ENCODE measurements around the gene UBR1.
"Not testable (repeated sequence)": the region's sequence is repeated elsewhere in the genome, so short reads cannot be mapped to it uniquely, and the experiment has no call there.

The UBR1 gene

DNA sequence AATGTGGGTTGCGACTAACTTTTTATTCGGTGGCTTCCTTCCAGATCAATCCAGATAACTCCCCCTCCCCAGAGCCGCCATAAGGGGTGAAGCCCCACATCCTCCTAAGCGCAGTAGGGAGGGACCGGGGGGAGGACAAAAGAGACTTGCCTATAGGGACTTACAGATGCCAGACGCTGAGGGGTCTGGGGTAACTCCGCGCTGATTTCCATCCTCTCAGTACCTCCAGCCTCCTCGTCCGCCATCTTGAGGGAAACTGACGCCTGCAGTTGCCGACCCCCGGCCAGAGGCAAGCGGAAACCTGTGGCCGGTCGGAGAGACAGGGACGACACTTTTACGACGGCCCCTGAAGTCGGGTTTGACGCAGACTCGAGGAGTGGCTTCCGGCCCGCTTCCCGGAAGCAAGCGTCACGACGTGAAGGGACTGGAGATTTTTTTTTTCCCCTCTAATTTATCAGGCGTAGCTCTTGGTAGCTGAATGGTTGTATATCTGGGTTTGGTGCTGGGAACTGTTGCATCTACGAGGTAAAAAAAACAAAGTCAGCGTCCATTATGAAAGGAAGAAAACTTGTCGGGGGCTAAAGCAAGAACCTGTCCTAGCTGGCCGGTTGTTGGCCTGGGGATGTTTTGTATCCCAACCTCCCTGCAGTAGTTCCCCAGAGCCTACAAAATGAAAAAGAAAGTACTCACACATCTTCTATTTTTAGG is at the start of gene UBR1:
Gene UBR1 (minus strand): TSS at position 261 of the 708 bp plus-strand sequence. CDS start 16 bp downstream, at position 245.
- peak; percentile 69 for DNase-seq (ENCODE audit: low read depth)

DNA sequence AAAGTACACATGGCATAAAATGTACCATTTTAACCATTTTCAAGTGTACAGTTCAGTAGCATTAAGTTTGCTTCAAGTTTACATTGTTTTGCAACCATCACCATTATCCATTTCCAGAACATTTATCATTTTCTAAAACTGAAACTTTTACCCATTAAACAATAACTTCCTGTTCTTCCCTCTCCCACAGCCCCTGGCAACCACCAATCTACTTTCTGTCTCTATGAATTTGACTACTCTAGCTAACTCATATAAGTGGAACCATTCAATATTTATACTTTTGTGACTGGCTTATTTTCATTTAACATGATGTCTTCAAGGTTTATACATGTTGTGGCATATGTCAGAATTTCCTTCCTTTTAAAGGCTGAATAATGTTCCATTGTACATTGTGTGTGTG is 47.4 kb upstream of the UBR1 start:
- DNase-seq (ENCODE audit: low read depth) = no peak

DNA sequence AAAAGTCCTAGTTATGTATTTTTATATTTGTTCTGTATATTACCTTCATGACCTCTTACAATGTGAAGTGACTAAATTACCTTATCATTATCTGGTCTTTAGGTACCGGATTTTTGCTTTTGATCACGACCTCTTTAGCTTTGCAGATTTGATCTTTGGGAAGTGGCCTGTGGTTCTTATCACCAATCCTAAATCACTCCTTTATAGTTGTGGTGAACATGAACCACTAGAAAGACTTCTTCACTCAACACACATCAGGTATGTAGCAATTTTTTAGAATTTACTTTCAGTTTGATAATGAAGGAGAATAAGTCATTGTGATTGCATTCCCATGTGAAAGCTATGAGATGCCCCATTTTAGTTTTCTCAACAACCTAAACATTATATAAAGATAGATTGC is 45.9 kb upstream of the UBR1 start:
- DNase-seq (ENCODE audit: low read depth) = no peak

DNA sequence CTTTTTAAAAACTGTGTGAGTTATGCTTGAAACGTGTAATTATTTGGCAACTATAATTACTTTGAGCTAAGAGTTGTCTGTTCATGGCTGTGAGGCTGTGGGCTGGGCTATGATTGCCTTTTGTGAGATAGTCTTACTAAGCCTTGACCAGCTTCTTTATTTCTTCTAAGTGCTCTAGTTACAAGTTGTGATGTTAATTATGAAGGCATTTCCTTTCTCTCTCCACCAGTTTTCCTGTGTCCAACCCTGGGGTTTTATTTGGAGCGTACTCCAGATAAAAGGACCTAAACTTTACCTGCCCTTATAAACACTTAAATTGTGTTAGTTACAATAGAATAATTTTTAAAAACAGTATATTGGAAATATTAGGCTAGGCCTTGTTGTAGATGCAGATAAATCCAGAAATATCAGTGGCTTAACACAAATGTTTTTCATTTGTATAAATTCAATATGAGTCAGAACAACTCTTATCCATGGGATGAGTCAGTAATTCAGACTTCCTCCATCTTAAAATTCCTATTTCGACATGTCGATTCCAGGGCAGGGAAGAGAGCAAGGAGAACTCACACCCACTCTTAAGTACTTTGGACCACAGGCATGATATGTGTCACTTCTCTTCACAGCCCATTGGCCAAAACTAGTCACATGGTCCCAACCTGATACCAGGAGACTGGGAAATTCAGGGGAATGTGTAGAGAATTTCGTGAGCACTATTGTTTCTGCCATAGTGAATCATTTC is 44.5 kb upstream of the UBR1 start:
- no peak for DNase-seq (ENCODE audit: low read depth)

DNA sequence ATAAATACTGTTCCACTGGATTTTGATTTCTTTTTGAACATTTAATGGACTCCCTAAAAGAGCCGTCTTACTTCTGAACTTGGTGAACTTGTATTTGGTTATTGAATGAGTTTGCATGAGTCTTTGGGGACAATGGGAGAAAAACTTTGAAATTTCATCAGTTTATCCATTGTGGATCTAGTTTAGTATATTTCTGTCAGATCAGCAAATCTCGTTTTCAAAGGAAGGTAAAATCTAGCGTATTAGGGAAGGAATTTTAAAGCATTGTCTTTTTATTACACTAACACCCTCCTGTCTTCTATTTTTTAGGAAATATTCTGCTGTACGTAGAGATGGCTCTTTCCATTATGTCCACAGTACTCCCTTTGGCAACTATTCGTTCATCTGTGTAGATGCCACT is 40.3 kb upstream of the UBR1 start:
- no peak for DNase-seq (ENCODE audit: low read depth)

DNA sequence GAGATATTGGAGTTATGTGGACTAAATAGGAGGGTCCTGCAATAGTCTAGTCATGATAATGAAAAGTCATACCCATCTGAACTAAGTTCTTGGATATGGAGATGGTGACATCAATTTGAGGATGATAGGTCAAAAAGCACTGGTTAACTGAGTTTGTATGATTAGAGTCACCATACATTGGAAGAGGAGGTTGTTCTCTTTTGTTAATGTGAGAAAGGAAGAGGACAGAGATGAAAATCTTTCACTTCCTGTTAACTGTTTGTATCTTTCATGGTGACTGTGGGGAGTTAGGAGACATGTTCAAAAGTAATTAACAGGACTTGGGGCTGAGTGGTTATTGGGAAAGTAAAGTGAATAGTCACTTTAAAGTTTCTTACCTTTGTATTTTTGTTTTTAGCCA is 38.7 kb upstream of the UBR1 start:
- no peak for DNase-seq (ENCODE audit: low read depth)

DNA sequence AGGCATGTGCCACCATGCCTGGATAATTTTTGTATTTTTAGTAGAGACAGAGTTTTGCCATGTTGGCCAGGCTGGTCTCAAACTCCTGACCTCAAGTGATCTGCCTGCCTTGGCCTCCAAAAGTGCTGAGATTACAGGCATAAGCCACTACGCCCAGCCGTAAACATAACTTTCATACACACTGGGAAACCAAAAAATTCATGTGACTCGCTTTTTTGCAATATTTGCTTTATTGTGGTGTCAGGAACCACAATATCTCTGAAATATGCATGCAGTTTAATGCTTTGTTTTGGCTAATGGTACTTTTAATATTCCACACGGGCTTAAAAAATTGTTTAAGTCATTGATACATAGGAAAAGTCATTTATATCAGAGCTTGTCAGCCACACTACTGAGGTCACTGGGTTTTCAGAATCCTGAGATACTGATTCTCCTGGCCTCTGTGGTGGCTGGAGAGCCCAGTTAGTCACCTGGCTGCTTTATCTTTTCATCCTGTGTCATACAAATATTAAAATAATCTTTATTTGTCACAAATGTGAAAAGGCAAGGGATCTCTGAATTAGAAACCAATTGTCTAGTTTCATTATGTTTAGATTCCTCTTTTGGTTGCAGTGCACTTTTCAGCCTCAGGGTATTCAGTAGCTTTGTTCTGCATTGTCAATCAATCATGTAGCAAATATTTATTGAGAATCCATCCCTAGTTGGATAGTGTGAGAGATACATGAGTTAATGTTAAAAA is 37.5 kb upstream of the UBR1 start:
- DNase-seq (ENCODE audit: low read depth) = no peak

DNA sequence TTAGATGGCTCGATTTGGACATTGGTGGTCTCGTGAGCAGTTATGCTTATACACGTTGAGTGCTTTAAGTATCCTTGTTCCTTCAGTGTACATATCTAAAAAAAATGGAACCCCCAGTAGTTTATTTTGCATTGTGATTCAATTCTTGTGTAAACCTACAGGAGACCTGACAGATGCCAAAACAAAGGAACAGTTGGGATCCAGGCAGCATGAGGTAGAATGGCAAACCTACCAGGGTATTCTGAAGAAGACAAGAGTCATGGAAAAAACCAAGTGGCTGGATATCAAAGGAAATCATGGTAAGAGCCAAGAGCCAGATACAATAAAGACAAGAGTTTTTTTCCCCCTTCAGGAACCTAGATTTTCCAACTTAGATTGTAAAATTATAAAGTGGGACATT is 29.5 kb upstream of the UBR1 start:
- DNase-seq (ENCODE audit: low read depth) = no peak

DNA sequence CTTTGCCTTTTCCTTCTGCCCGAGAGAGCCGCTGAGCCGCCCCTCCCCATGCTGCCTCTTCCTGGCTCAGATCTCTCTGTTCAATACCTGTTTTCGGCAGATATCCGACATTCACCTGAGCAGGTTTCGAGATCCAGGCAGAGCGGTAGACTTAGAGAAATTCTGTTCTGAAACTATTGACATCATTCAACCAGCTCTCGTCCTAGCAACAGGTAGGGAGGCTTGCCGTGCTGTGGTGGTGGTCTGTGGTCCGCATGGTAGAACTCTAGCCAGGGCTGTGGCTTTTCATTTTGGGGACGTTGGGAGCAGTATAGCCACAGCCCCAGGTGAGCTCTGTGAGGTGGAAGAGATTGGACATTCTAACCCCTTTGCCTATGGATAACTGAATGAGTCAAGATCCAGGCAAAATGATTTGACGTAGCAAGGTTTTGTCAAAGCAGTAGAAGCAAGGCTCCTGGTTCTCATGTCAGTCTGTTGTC is 28.4 kb upstream of the UBR1 start:
- DNase-seq (ENCODE audit: low read depth) = no peak

DNA sequence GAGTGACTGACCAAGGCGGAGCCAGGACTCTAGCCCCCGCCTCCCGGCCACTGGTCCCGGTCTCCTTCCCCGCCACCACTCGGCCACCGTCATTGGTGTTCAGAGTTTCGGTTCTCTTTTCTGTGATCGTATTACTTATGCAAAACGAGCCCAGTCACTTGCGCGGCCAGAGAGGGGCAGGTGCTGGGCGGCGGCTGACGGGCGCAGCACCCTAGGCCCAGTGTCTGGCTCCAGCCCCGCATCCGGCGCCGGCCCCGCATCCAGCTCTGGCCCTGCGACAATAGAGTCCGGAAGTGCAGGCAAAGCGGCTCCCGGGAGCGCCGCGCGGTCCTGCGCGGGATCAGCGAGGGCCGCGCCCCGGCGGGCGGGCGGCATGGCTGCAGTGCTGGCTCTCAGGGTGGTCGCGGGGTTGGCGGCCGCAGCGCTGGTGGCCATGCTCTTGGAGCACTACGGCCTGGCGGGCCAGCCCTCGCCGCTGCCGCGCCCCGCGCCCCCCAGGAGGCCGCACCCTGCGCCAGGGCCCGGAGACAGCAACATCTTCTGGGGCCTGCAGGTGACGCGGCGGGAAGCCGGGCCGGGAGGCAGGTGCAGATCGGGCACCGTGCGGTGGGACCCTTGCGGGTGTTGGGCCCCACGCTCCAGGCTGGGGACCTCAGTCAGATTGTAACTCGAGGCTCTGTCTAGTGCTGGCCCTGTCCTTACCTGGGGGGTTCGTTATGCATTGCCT is 27.8 kb upstream of the UBR1 start, which contains the start of gene TMEM62:
Gene TMEM62 (plus strand): TSS at position 157 of the 727 bp plus-strand sequence. CDS start 217 bp downstream, at position 374.
- peak; percentile 19 for DNase-seq (ENCODE audit: low read depth)

DNA sequence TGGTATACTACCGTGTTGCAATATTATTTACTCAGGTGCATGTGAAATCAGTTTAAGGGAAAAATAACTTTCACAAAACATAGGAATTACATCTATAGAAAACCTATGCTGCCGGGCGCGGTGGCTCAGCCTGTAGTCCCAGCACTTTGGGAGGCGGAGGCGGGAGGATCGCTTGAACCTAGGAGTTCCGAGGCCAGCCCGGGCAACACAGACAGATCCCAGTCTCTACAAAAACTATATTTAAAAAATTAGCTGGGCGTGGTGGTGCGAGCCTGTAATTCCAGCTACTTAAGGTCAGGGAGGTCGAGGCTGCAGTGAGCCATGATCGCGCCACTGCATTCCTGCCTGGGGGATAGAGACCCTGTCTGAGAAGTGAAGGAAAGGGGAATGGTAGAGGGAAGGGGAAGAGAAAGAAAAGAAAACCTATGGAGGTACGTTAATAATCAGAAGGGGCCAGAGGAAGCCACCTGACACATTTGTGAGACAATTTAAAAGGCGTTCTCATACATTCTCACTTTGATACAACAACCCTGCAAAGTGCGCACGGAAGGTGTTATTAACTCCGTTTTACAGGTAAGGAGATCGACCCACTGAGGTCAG is 27.1 kb upstream of the UBR1 start:
- DNase-seq (ENCODE audit: low read depth) = no peak

DNA sequence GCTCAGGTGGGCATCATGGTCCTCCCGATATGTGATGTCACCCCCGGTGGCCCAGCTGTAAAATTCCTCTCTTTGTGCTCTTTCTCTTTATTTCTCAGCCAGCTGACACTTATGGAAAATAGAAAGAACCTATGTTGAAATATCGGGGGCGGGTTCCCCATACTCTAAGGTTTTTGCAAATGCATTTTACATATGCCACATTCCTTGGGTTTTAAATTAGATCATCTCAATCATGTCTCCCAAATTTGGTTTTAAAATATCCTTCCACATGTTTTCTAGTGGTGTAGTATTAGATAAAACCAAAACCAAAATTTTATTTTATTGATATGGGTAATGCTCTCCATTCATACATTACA is 23.1 kb upstream of the UBR1 start:
- no peak for DNase-seq (ENCODE audit: low read depth)

DNA sequence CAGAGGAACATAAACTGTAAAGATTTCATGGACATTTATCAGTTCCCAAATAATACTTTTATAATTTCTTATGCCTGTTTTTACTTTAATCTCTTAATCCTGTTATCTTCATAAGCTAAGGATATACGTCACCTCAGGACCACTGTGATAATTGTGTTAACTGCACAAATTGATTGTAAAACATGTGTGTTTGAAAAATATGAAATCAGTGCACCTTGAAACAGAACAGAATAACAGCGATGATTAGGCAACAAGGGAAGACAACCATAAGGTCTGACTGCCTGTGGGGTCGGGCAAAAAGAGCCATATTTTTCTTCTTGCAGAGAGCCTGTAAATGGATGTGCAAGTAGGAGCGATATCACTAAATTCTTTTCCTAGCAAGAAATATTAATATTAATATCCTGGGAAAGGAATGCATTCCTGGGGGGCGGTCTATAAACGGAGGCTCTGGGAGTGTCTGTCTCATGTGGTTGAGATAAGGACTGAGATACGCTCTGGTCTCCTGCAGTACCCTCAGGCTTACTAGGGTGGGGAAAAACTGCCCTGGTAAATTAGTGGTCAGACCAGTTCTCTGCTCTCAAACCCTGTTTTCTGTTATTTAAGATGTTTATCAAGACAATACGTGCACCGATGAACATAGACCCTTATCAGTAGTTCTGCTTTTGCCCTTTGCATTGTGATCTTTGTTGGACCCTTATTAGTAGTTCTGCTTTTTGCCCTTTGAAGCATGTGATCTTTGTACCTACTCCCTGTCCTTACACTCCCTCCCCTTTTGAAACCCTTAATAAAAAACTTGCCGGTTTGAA is 22.5 kb upstream of the UBR1 start:
- not testable (repeated sequence) for DNase-seq (ENCODE audit: low read depth)

DNA sequence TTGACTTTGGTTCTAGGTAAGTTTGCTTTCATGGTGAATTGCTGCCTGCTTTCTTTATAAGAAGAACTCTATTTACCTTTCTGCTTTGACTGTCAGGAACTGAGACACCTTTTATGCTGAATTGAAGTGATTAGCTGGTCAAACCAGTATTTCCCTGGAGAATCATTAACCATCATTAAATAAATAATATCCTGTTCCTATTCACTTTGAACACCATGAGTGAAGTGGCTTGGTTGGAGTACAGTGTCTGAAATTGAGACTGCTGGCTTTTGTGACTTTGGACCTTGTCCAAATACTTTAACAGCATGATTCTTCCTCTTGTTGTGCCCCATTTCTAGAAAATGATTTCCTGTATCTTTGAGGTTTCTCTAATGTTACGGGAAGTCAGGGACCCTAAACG is 21.9 kb upstream of the UBR1 start:
- no peak for DNase-seq (ENCODE audit: low read depth)

DNA sequence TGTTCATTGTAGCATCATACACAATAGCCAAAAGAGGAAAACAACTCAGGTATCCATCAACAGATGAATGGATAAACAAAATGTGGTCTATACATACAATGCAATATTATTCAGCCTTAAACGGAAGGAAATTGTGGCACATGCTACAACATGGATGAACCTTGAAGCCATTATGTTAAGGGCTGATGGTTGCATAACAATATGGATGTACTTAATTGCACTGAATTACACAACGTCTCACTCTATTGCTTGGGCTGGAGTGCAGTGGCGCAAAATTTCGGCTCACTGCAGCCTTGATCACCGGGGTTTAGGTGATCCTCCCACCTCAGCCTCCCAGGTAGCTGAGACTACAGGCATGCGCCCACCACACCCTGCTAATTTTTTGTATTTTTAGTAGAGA is 20.5 kb upstream of the UBR1 start:
- no peak for DNase-seq (ENCODE audit: low read depth)

DNA sequence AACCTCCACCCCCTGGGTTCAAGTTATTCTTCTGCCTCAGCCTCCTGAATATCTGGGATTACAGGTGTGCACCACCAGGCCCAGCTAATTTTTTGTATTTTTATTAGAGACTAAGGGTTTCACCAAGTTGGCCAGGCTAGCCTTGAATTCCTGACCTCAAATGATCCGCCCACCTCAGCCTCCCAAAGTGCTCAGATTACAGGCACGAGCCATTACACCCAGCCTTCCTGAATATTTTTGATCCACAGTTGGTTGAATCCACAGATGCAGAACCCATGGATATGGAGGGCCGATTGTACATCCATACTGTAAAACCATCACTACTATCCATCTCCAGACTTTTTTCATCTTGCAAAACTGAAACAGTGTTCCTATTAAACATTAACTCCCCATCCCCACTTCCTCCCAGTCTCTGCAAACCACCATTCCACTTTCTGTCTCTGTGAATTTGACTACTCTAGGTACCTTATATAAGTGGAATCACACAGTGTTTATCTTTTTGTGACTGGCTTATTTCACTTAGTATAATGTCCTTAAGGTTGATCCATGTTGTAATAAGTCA is 19.3 kb upstream of the UBR1 start:
- DNase-seq (ENCODE audit: low read depth) = no peak

DNA sequence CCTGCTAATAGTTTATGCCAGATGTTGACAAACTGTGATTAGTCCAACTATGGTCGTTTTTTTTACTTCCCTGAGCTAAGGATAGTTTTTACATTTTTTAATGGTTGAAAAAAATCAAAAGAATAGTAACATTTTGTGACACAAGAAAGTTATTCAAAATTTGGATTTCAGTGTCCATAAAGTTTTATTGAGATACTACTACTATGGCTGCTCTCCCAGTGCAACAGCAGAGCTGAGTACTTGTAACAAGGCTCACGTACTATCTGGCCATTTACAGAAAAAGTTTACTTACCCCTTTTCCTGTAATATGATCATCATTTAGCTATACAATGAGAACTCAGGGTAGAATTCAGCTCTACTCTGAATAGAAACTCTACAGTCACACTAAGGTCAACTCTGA is 16.0 kb upstream of the UBR1 start:
- no peak for DNase-seq (ENCODE audit: low read depth)

DNA sequence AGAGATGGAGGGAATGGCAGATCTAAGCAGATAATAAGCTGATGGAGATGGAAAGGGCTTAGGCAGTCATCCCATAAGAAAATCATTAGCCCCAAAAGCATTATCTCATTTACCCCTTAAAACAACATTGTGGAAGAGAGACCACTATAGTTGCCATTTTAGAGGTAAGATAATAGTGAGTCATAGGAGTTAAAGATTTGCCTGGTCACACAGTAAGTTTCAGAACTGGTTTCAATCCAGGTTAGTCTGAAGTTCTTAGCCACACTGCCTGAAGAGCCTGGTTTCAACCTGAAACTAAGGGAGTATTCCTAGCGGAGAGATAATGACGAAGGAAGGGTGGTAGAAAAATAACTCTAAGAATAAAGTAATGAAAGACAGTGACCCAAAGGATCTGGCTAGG is 13.0 kb upstream of the UBR1 start:
- DNase-seq (ENCODE audit: low read depth) = no peak

DNA sequence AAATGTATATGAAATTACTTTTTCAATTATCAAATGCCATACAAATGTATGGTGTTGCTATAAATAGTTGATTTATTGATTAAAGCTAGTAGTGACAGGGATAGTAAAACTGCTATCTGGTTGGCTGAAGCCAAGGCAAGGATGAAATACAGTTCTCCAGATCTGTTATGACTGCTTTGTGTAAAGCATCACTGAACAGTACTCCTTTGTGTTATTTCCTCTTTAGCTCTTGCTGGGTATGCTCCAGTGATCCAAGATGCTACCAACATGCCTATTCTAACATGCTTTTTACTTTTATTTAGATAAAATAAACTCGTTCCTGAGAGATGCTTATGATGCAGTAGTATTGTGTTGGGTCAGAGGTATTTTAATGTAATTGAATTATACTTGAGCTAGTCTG is 12.4 kb upstream of the UBR1 start:
- no peak for DNase-seq (ENCODE audit: low read depth)

DNA sequence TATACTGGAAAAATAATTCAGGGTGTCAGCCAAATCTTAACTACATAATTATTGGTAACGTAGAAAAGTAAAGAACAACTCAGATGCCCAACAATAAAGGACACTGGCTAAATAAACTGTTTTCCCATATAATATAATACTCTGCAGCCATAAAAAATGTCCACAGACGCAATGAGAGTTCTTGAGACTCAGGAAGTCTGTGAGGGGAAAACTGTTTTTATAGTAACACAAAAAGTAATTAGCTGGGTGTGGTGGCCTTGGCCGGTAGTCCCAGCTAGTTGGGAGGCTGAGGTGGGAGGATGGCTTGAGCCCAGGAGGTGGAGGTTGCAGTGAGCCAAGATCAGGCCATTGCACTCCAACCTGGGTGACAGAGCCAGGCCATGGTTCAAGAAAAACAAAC is 5.5 kb upstream of the UBR1 start:
- DNase-seq (ENCODE audit: low read depth) = no peak

DNA sequence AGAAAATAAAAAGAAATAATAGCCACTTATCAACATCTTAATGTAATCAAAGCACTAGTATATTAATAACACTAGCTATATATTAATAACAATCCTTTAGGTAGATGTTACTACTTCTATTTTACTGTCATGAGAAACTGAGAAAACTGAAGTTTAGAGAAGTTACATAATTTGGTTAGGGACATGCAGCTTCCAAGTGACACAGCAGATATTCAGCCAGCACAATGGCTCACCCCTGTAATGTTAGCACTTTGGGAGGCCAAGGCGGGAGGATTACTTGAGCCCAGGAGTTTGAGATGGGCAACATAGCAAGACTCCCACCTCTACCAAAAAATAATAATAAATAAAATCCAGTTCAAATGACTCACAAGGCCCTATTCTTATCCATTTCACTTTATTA is 1.9 kb upstream of the UBR1 start:
- DNase-seq (ENCODE audit: low read depth) = no peak
